T-helper 1 cell treated with Interleukin-12 subunit alpha and Interleukin-12 subunit beta and Interleukin-4 antibody, amounts not matched to agents 30 ng/mL and 1 ng/mL, for 36 hours (primary cell): ENCODE measurements around the gene NFATC2IP. TPM values are rescaled to one million over a fixed set of nuclear protein-coding genes. Genes with fewer than 3 reads are reported as not detected.

Source experiments
- total RNA-seq: library from RNA; stranded (reverse); gene quantifications from 2 replicates; pipeline ENCODE4 v1.2.3, GENCODE V29; 2022

Gene NFATC2IP
- total RNA-seq, 1 donor from 2014 or later: 130 TPM

Other genes with a start within 250 kb of the NFATC2IP start
- gene EIF3C, start 239.5 kb upstream of the NFATC2IP start, total RNA-seq: 740 and 753 TPM in 2 replicates
- gene NPIPB9, start 199.2 kb upstream of the NFATC2IP start, total RNA-seq: 5.2 and 5.4 TPM in 2 replicates
- gene ATXN2L, start 127.9 kb upstream of the NFATC2IP start, total RNA-seq: 288 and 313 TPM in 2 replicates
- 137 and 142 TPM in 2 replicates for gene TUFM, start 104.6 kb upstream of the NFATC2IP start, total RNA-seq
- 55.0 and 61.0 TPM in 2 replicates for gene SH2B1, start 87.1 kb upstream of the NFATC2IP start, total RNA-seq
- 1.3 and 1.4 TPM in 2 replicates for gene ATP2A1, start 72.4 kb upstream of the NFATC2IP start, total RNA-seq
- gene RABEP2, start 25.7 kb upstream of the NFATC2IP start, total RNA-seq: 23.9 and 24.9 TPM in 2 replicates
- gene CD19, start 19.0 kb upstream of the NFATC2IP start, total RNA-seq: not detected in 2 replicates
- 26.5 and 32.1 TPM in 2 replicates for gene SPNS1, start 23.8 kb downstream of the NFATC2IP start, total RNA-seq
- gene LAT, start 34.1 kb downstream of the NFATC2IP start, total RNA-seq: 359 and 362 TPM in 2 replicates